Measurements from ENCODE around the gene SMPD4. TPM values are rescaled to one million over a fixed set of nuclear protein-coding genes. Genes with fewer than 3 reads are reported as not detected.
"Not testable (repeated sequence)": the region's sequence is repeated elsewhere in the genome, so short reads cannot be mapped to it uniquely, and the experiment has no call there.

The SMPD4 gene
- total and polyA plus RNA-seq, 2 donors, result 14.0 to 42.6 TPM

GRCh38 chr2:130191319-130191718 is 9.9 kb upstream of the SMPD4 start:
- WGBS, result 97% methylated on average over 6 of the region's 6 CpGs
- H3K9me3 ChIP-seq (ENCODE audit: control insufficient read depth in 2 of 2, insufficient read depth in 1 of 2, low read length in 1 of 2); H3K27me3 ChIP-seq (ENCODE audit: control insufficient read depth in 2 of 2, insufficient read depth in 1 of 2, low read length in 1 of 2); H3K4me3 ChIP-seq (ENCODE audit: low read length in 2 of 2); DNase-seq (ENCODE audit: low read depth in 6 of 9, low spot score in 9 of 9); H3K4me1 ChIP-seq (ENCODE audit: control insufficient read depth in 2 of 2, insufficient read depth in 2 of 2, low read length in 2 of 2); H3K27ac ChIP-seq (ENCODE audit: low read depth in 1 of 2, low read length in 1 of 2): not testable (repeated sequence)
- peaks cover 4 to 16% of the 10 kb centered on the region in 2 donors for H3K36me3 ChIP-seq (ENCODE audit: control insufficient read depth in 2 of 2, insufficient read depth in 2 of 2, low read length in 1 of 2)

DNA sequence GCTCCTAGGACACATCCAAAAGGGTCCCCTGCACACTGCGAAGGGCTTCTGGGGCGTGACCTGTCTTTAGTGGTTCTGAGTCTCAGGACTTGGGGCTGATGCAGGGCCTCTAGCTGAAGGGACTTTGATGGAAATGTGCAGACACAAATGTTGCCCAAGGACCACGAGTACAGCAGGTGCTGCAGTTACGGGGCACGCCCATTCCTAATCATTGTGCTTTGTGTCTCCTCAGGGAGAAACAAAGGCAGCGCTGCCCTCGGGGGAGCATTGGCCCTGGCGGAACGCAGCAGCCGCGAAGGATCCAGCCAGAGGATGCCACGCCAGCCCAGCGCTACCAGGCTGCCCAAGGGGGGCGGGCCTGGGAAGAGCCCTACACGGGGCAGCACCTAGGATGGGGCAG is 8.8 kb upstream of the SMPD4 start:
- no peaks in the 10 kb centered on the region for H3K27me3 ChIP-seq (ENCODE audit: control insufficient read depth in 2 of 2, insufficient read depth in 1 of 2, low read length in 1 of 2)
- no peak overlapping the region for H3K4me3 ChIP-seq (ENCODE audit: low read length in 2 of 2)
- H3K27ac ChIP-seq (ENCODE audit: low read depth in 1 of 2, low read length in 1 of 2), result no peak overlapping the region
- H3K9me3 ChIP-seq (ENCODE audit: control insufficient read depth in 2 of 2, insufficient read depth in 1 of 2, low read length in 1 of 2), result no peaks in the 10 kb centered on the region
- peaks cover 4 to 16% of the 10 kb centered on the region in 2 donors for H3K36me3 ChIP-seq (ENCODE audit: control insufficient read depth in 2 of 2, insufficient read depth in 2 of 2, low read length in 1 of 2)
- 97% methylated on average over 15 of the region's 15 CpGs for WGBS
- H3K4me1 ChIP-seq (ENCODE audit: control insufficient read depth in 2 of 2, insufficient read depth in 2 of 2, low read length in 2 of 2), result no peaks in the 10 kb centered on the region
- no peak for DNase-seq (ENCODE audit: low read depth in 6 of 9, low spot score in 9 of 9)

DNA sequence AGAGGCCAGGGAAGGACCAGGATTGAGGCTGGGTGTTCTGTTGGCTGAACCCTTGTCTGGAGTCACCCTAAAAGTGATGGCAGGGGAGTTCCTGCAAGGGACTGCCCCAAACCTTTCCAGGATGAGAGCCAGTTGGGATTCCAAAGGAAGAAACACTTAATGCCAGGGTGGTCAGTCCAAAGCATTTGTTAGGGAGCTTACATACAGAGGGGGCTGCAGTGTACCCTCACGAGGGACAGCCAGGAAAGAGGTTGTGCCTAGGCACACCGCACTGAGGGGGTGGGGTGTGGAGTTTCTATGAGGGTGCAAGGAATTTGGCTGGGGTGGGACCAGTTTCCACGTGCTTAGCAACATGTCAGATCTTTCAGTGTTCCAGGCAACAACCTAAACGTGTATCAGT is 7.6 kb upstream of the SMPD4 start:
- not testable (repeated sequence) for DNase-seq (ENCODE audit: low read depth in 6 of 9, low spot score in 9 of 9)
- peaks cover 12 to 16% of the 10 kb centered on the region in 2 donors for H3K36me3 ChIP-seq (ENCODE audit: control insufficient read depth in 2 of 2, insufficient read depth in 2 of 2, low read length in 1 of 2)
- WGBS, result 92% methylated on average over 4 of the region's 4 CpGs

DNA sequence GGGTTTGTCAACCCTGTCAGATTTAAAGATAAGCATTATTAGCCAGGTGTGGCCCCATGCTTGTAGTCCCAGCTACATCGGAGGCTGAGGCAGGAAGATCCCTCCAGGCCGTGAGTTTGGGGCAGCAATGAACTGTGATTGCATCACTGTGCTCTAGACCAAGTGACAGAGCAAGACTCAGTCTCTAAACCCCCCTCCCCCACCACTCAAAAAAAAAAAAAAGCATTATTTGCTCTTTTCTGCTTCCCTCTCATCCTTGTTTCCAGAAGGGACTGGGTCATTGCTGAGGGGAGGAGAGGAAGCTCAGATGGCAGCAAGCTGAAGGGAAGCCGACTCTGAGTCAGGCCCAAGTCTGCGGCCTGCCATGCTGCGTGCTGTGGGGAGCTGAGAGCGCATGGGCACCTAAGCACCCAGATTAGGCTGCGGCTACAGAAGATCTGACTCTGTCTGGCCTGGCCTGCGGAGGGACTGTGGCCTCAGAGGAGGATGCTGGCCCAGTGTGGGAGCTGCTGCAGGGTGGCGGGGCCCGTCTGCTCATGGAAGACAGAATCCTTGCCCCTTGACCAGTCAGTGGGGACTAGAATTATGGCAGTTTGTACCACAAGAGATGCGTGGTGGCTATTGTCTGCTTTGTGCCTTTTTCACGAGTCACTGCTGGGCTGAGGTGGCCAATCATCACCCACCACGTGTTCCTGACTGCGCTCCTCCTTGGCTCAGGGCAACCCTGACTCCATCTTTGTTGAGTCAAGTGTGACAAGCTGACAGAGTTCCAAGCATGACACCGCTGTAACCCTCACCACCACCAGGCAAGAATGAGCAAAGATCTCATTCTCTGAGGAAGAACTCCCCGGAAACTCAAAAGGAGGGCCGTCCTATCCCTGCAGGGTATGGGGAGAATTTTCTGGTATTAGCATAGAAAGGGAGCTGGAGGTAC is 6.7 kb upstream of the SMPD4 start:
- WGBS, result 98% methylated on average over 17 of the region's 17 CpGs

More for the DNA sequence above, 7.6 kb upstream of the SMPD4 start:
- H3K4me3 ChIP-seq (ENCODE audit: low read length in 2 of 2); H3K4me1 ChIP-seq (ENCODE audit: control insufficient read depth in 2 of 2, insufficient read depth in 2 of 2, low read length in 2 of 2); H3K9me3 ChIP-seq (ENCODE audit: control insufficient read depth in 2 of 2, insufficient read depth in 1 of 2, low read length in 1 of 2); H3K27ac ChIP-seq (ENCODE audit: low read depth in 1 of 2, low read length in 1 of 2); H3K27me3 ChIP-seq (ENCODE audit: control insufficient read depth in 2 of 2, insufficient read depth in 1 of 2, low read length in 1 of 2): not testable (repeated sequence)

GRCh38 chr2:130187268-130187667 is 5.9 kb upstream of the SMPD4 start:
- Histone ChIP-seq H3K27me3 (ENCODE audit: control insufficient read depth in 2 of 2, insufficient read depth in 1 of 2, low read length in 1 of 2) (no peaks in the 10 kb centered on the region), H3K9me3 (ENCODE audit: control insufficient read depth in 2 of 2, insufficient read depth in 1 of 2, low read length in 1 of 2) (no peaks in the 10 kb centered on the region), H3K4me1 (ENCODE audit: control insufficient read depth in 2 of 2, insufficient read depth in 2 of 2, low read length in 2 of 2) (peaks cover 2 to 10% of the 10 kb centered on the region in 2 donors), H3K4me3 (ENCODE audit: low read length in 2 of 2) (no peak overlapping the region), H3K27ac (ENCODE audit: low read depth in 1 of 2, low read length in 1 of 2) (no peak overlapping the region), H3K36me3 (ENCODE audit: control insufficient read depth in 2 of 2, insufficient read depth in 2 of 2, low read length in 1 of 2) (peaks cover 13 to 16% of the 10 kb centered on the region in 2 donors)
- 93% methylated on average over 7 of the region's 8 CpGs for WGBS
- no peak for DNase-seq (ENCODE audit: low read depth in 6 of 9, low spot score in 9 of 9)

More for the DNA sequence above, 6.7 kb upstream of the SMPD4 start:
- not testable (repeated sequence) for H3K27ac ChIP-seq (ENCODE audit: low read depth in 1 of 2, low read length in 1 of 2); H3K4me3 ChIP-seq (ENCODE audit: low read length in 2 of 2); H3K9me3 ChIP-seq (ENCODE audit: control insufficient read depth in 2 of 2, insufficient read depth in 1 of 2, low read length in 1 of 2); H3K4me1 ChIP-seq (ENCODE audit: control insufficient read depth in 2 of 2, insufficient read depth in 2 of 2, low read length in 2 of 2); DNase-seq (ENCODE audit: low read depth in 6 of 9, low spot score in 9 of 9); H3K27me3 ChIP-seq (ENCODE audit: control insufficient read depth in 2 of 2, insufficient read depth in 1 of 2, low read length in 1 of 2)
- peaks cover 13 to 16% of the 10 kb centered on the region in 2 donors for H3K36me3 ChIP-seq (ENCODE audit: control insufficient read depth in 2 of 2, insufficient read depth in 2 of 2, low read length in 1 of 2)

GRCh38 chr2:130186391-130186790 is 5.0 kb upstream of the SMPD4 start:
- WGBS, result 96% methylated on average over 5 of the region's 5 CpGs

GRCh38 chr2:130185896-130186295 is 4.5 kb upstream of the SMPD4 start:
- WGBS, result 99% methylated on average over 4 of the region's 4 CpGs
- no peaks in the 10 kb centered on the region for H3K27me3 ChIP-seq (ENCODE audit: control insufficient read depth in 2 of 2, insufficient read depth in 1 of 2, low read length in 1 of 2)
- DNase-seq (ENCODE audit: low read depth in 6 of 9, low spot score in 9 of 9), result no peak
- no peak overlapping the region for H3K27ac ChIP-seq (ENCODE audit: low read depth in 1 of 2, low read length in 1 of 2)
- H3K4me1 ChIP-seq (ENCODE audit: control insufficient read depth in 2 of 2, insufficient read depth in 2 of 2, low read length in 2 of 2), result peaks cover 2 to 10% of the 10 kb centered on the region in 2 donors
- H3K4me3 ChIP-seq (ENCODE audit: low read length in 2 of 2), result no peak overlapping the region
- peaks cover 0 to 1% of the 10 kb centered on the region in 2 donors for H3K9me3 ChIP-seq (ENCODE audit: control insufficient read depth in 2 of 2, insufficient read depth in 1 of 2, low read length in 1 of 2)
- peaks cover 9 to 13% of the 10 kb centered on the region in 2 donors for H3K36me3 ChIP-seq (ENCODE audit: control insufficient read depth in 2 of 2, insufficient read depth in 2 of 2, low read length in 1 of 2)

More at GRCh38 chr2:130186391-130186790, 5.0 kb upstream of the SMPD4 start:
- Histone ChIP-seq H3K4me3 (ENCODE audit: low read length in 2 of 2) (no peak overlapping the region), H3K27me3 (ENCODE audit: control insufficient read depth in 2 of 2, insufficient read depth in 1 of 2, low read length in 1 of 2) (no peaks in the 10 kb centered on the region), H3K27ac (ENCODE audit: low read depth in 1 of 2, low read length in 1 of 2) (no peak overlapping the region), H3K9me3 (ENCODE audit: control insufficient read depth in 2 of 2, insufficient read depth in 1 of 2, low read length in 1 of 2) (no peaks in the 10 kb centered on the region), H3K4me1 (ENCODE audit: control insufficient read depth in 2 of 2, insufficient read depth in 2 of 2, low read length in 2 of 2) (peaks cover 2 to 10% of the 10 kb centered on the region in 2 donors), H3K36me3 (ENCODE audit: control insufficient read depth in 2 of 2, insufficient read depth in 2 of 2, low read length in 1 of 2) (peaks cover 13% of the 10 kb centered on the region in 2 donors)
- DNase-seq (ENCODE audit: low read depth in 6 of 9, low spot score in 9 of 9), result no peak

- Histone ChIP-seq H3K27me3 (ENCODE audit: control insufficient read depth in 2 of 2, insufficient read depth in 1 of 2, low read length in 1 of 2) (no peaks in the 10 kb centered on the region), H3K4me3 (ENCODE audit: low read length in 2 of 2) (no peak overlapping the region), H3K4me1 (ENCODE audit: control insufficient read depth in 2 of 2, insufficient read depth in 2 of 2, low read length in 2 of 2) (peaks cover 5 to 14% of the 10 kb centered on the region in 2 donors), H3K27ac (ENCODE audit: low read depth in 1 of 2, low read length in 1 of 2) (no peak overlapping the region), H3K9me3 (ENCODE audit: control insufficient read depth in 2 of 2, insufficient read depth in 1 of 2, low read length in 1 of 2) (peaks cover 0 to 1% of the 10 kb centered on the region in 2 donors), H3K36me3 (ENCODE audit: control insufficient read depth in 2 of 2, insufficient read depth in 2 of 2, low read length in 1 of 2) (peaks cover 8 to 13% of the 10 kb centered on the region in 2 donors)
- DNase-seq (ENCODE audit: low read depth in 6 of 9, low spot score in 9 of 9), result no peak
- 98% methylated on average over 10 of the region's 10 CpGs for WGBS
Measured at GRCh38 chr2:130185436-130185835, 4.0 kb upstream of the SMPD4 start.

Data from thymus (tissue), 11 donors.